Tibial nerve (tissue), 4 donors: ENCODE measurements around the gene NDST1. TPM values are rescaled to one million over a fixed set of nuclear protein-coding genes. Genes with fewer than 3 reads are reported as not detected.
A peak's percentile ranks its signal among the peaks of the same experiment; 100 is the strongest.

Experiments
- DNase-seq, 2 donors: peaks; one replicate each; pipeline ENCODE4 v3.0.0-alpha.2; 2019; ENCODE audit warnings: low spot score in 2 of 2
- H3K27ac ChIP-seq, 4 donors: fragments of 200-600 bp; sonication (generic) in 3 of 4; one replicate each; pipeline ENCODE4 v1.5.1; 2017 to 2019; ENCODE audit warnings: mild to moderate bottlenecking in 1 of 4
- H3K27me3 ChIP-seq, 2 donors: fragments of 200-600 bp; sonication (generic) in 1 of 2; one replicate each; pipeline versions ENCODE4 v1.5.1 to v1.6.0; 2017 to 2019
- H3K36me3 ChIP-seq, 3 donors: fragments of 200-600 bp; sonication (generic); one replicate each; pipeline ENCODE4 v1.5.1; 2018 to 2019
- H3K4me1 ChIP-seq, 4 donors: fragments of 200-600 bp; sonication (generic) in 3 of 4; one replicate each; pipeline ENCODE4 v1.5.1; 2017 to 2019
- H3K4me3 ChIP-seq, 4 donors: fragments of 200-600 bp; sonication (generic) in 3 of 4; one replicate each; pipeline ENCODE4 v1.5.1; 2017 to 2019; ENCODE audit warnings: mild to moderate bottlenecking in 1 of 4, moderate library complexity in 1 of 4
- H3K9me3 ChIP-seq, 4 donors: fragments of 200-600 bp; sonication (generic) in 3 of 4; one replicate each; pipeline ENCODE4 v1.5.1; 2017 to 2019
- CTCF ChIP-seq, 5 experiments: fragments of 200-600 bp in 3 of 5; fragments of 450-650 bp in 2 of 5; sonication (generic) in 3 of 5; IDR thresholded peaks; one replicate each; pipeline ENCODE4 v1.5.1; 2016 to 2019; ENCODE audit warnings: antibody characterized with exemption in 5 of 5, mild to moderate bottlenecking in 3 of 5, moderate library complexity in 2 of 5
- EP300 ChIP-seq, 2 donors: sonication (generic); formaldehyde crosslinking; IDR thresholded peaks; one replicate each; pipeline ENCODE4 v1.6.1; 2017; ENCODE audit warnings: antibody characterized with exemption in 2 of 2, mild to moderate bottlenecking in 1 of 2
- POLR2A ChIP-seq, 2 donors: fragments of 450-650 bp; IDR thresholded peaks; one replicate each; pipeline ENCODE4 v1.6.1; 2017; ENCODE audit warnings: antibody characterized with exemption in 2 of 2, mild to moderate bottlenecking in 2 of 2, moderate library complexity in 2 of 2
- WGBS, 2 donors: methylation state at CpG; one replicate each; pipeline ENCODE4 v1.1.5; 2018; 5-methylcytosine and 5-hydroxymethylcytosine counted together
- total RNA-seq, 4 donors: library from RNA; depleted of rRNA; stranded (reverse); fragments of >200 nt; gene quantifications; one replicate each; pipeline ENCODE4 v1.1.0, GENCODE V29; 2016

Gene NDST1
- total RNA-seq, 4 donors from 2014 or later, result 53.2 to 137 (median 104) TPM

- peaks cover 0 to 15% (median 3%) of the 10 kb centered on the region in 4 donors for H3K4me1 ChIP-seq
- no peaks in the 10 kb centered on the region for H3K9me3 ChIP-seq
- TF ChIP-seq CTCF (IDR thresholded peaks at IDR 0.05), result no peak
- no peak for TF ChIP-seq EP300 (IDR thresholded peaks at IDR 0.05)
- no peak for TF ChIP-seq POLR2A (IDR thresholded peaks at IDR 0.05)
- no peak for DNase-seq
- H3K36me3 ChIP-seq, result no peaks in the 10 kb centered on the region
- H3K27ac ChIP-seq, result no peak overlapping the region
- no peaks in the 10 kb centered on the region for H3K27me3 ChIP-seq
- H3K4me3 ChIP-seq, result no peak overlapping the region
- WGBS, 2 donors, result 87 to 95% methylated on average over 9 to 11 of the region's 11 CpGs
These were observed 71.8 kb downstream of the NDST1 start for GRCh38 chr5:150579462-150580400.

GRCh38 chr5:150580917-150581316 is 73.0 kb downstream of the NDST1 start:
- TF ChIP-seq EP300 (IDR thresholded peaks at IDR 0.05) (no peak), POLR2A (IDR thresholded peaks at IDR 0.05) (no peak), CTCF (IDR thresholded peaks at IDR 0.05) (no peak)
- no peaks in the 10 kb centered on the region for H3K9me3 ChIP-seq
- 91 to 92% methylated on average over 3 of the region's 3 CpGs for WGBS, 2 donors
- H3K36me3 ChIP-seq, result no peaks in the 10 kb centered on the region
- peaks cover 0 to 7% (median 3%) of the 10 kb centered on the region in 4 donors for H3K4me1 ChIP-seq
- no peaks in the 10 kb centered on the region for H3K27me3 ChIP-seq
- no peak overlapping the region for H3K4me3 ChIP-seq
- no peak for DNase-seq
- H3K27ac ChIP-seq, result no peak overlapping the region

GRCh38 chr5:150582241-150583109 is 74.5 kb downstream of the NDST1 start:
- Histone ChIP-seq H3K4me3 (no peak overlapping the region), H3K27me3 (no peaks in the 10 kb centered on the region), H3K27ac (peak overlapping the region in 1 of 4 donors; percentile 26), H3K9me3 (no peaks in the 10 kb centered on the region), H3K4me1 (peaks cover 0 to 7% (median 3%) of the 10 kb centered on the region in 4 donors), H3K36me3 (no peaks in the 10 kb centered on the region)
- TF ChIP-seq CTCF (IDR thresholded peaks at IDR 0.05), result no peak
- no peak for TF ChIP-seq EP300 (IDR thresholded peaks at IDR 0.05)
- no peak for TF ChIP-seq POLR2A (IDR thresholded peaks at IDR 0.05)
- 30 to 33% methylated on average over 17 to 19 of the region's 19 CpGs for WGBS, 2 donors
- DNase-seq, result no peak

GRCh38 chr5:150583541-150584225 is 75.8 kb downstream of the NDST1 start:
- WGBS, 2 donors, result 82 to 93% methylated on average over 6 to 9 of the region's 9 CpGs
- H3K27me3 ChIP-seq, result no peaks in the 10 kb centered on the region
- no peak overlapping the region for H3K4me3 ChIP-seq
- DNase-seq, result no peak
- no peaks in the 10 kb centered on the region for H3K36me3 ChIP-seq
- no peaks in the 10 kb centered on the region for H3K9me3 ChIP-seq
- no peak overlapping the region for H3K27ac ChIP-seq
- TF ChIP-seq EP300 (IDR thresholded peaks at IDR 0.05) (no peak), POLR2A (IDR thresholded peaks at IDR 0.05) (no peak), CTCF (IDR thresholded peaks at IDR 0.05) (no peak)
- peaks cover 0 to 7% (median 3%) of the 10 kb centered on the region in 4 donors for H3K4me1 ChIP-seq
